Kidney epithelial cell (primary cell): ENCODE data around the gene CEMIP2. TPM values are rescaled to one million over a fixed set of nuclear protein-coding genes. Genes with fewer than 3 reads are reported as not detected.

ENCODE experiments used
- DNase-seq: peaks from one replicate; pipeline ENCODE4 v3.0.0-alpha.2; 2010; ENCODE audit warnings: low read depth
- H3K27me3 ChIP-seq: 2 replicates; pipeline ENCODE4 v1.6.0; 2011; ENCODE audit warnings: low read length; ENCODE audit not compliant: control insufficient read depth, insufficient read depth
- H3K36me3 ChIP-seq: 2 replicates; pipeline ENCODE4 v1.5.1; 2011; ENCODE audit warnings: low read length; ENCODE audit not compliant: control insufficient read depth, insufficient read depth
- H3K4me3 ChIP-seq: 2 replicates; pipeline ENCODE4 v1.5.1; 2011; ENCODE audit warnings: low read depth, mild to moderate bottlenecking, control low read depth, low read length
- total RNA-seq: library from RNA; depleted of rRNA; stranded (reverse); fragments of >200 nt; gene quantifications from 2 replicates; pipeline ENCODE4 v1.2.3, GENCODE V29; 2015
- TF ChIP-seq, protein P1 (sequence below): IDR thresholded peaks from 2 replicates; pipeline ENCODE4 v1.5.1; 2011; ENCODE audit warnings: mild to moderate bottlenecking, moderate library complexity, low read length, control low read depth, inconsistent platforms; ENCODE audit not compliant: insufficient read depth, poor library complexity, severe bottlenecking

The CEMIP2 gene
- total RNA-seq, 1 donor from 2014 or later = 41.8 TPM

DNA sequence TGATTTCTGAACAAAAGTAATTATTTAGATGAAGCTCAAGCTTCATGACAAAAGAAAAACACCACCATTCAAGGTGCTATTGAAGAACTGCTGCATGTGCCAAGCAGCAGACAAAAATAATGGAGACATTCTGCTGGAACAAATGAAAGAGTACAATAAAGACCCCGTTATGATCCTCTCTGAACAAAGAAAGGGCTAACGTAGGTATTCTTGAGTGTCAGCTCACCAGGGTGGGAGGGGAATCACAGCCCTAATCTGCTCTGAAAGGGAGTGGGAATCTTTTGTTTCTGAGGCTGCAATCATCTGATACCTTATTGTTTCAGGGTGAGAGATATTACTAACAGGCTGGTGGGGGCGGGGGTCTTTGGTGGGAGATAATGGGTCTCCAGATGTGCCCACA, 15.4 kb downstream of the CEMIP2 start:
- Histone ChIP-seq H3K4me3 (no peak overlapping the region), H3K36me3 (no peaks in the 10 kb centered on the region), H3K27me3 (no peaks in the 10 kb centered on the region)
- no peak for DNase-seq
- TF ChIP-seq, protein P1, sequence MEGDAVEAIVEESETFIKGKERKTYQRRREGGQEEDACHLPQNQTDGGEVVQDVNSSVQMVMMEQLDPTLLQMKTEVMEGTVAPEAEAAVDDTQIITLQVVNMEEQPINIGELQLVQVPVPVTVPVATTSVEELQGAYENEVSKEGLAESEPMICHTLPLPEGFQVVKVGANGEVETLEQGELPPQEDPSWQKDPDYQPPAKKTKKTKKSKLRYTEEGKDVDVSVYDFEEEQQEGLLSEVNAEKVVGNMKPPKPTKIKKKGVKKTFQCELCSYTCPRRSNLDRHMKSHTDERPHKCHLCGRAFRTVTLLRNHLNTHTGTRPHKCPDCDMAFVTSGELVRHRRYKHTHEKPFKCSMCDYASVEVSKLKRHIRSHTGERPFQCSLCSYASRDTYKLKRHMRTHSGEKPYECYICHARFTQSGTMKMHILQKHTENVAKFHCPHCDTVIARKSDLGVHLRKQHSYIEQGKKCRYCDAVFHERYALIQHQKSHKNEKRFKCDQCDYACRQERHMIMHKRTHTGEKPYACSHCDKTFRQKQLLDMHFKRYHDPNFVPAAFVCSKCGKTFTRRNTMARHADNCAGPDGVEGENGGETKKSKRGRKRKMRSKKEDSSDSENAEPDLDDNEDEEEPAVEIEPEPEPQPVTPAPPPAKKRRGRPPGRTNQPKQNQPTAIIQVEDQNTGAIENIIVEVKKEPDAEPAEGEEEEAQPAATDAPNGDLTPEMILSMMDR = no peak

DNA sequence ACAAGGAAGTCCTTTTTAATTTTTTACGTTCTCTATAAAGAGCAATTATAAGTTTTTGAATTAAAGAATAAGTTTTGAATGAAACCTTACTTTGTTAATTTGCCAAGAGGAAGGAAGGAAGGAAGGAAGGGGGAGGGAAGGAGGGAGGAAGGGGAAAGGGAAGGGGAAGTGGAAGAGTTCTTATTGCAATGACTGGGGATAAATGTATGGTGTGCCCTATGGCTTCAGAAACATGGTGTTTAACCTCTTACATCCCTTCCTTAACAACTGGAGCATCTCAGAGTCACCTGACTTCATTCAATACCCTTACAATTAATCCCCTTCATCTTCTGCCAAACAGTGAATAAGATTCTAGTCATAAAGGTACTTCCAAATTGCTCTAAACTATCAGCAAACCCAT, 16.0 kb downstream of the CEMIP2 start:
- H3K36me3 ChIP-seq = no peaks in the 10 kb centered on the region
- no peak for DNase-seq
- TF ChIP-seq, protein P1 = no peak

DNA sequence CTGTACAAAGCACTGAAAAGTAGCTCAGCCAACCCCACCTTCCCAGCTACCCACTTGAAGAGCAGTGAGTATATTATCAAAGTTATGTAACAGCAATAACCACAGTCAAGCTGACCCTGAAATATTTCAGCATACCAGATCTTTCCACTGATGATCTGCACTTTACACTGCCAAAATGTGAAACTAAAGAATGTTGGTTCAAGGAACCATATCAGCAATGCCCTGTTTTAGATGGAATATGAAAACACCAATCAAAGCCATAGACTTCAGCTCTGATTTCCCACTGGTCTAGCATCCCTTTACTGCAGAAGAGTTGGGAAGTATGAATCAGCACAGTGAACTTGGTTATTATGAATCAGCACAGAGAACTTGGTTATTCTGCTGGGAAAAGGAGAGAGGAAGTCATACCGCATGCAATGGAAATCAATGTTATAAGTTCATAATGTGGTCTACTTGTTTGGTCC, 20.0 kb downstream of the CEMIP2 start:
- Histone ChIP-seq H3K4me3 (no peak overlapping the region), H3K27me3 (no peaks in the 10 kb centered on the region), H3K36me3 (no peaks in the 10 kb centered on the region)
- TF ChIP-seq, protein P1 = no peak
- DNase-seq = no peak

More for the DNA sequence above, 16.0 kb downstream of the CEMIP2 start:
- Histone ChIP-seq H3K4me3 (no peak overlapping the region), H3K27me3 (no peaks in the 10 kb centered on the region)

DNA sequence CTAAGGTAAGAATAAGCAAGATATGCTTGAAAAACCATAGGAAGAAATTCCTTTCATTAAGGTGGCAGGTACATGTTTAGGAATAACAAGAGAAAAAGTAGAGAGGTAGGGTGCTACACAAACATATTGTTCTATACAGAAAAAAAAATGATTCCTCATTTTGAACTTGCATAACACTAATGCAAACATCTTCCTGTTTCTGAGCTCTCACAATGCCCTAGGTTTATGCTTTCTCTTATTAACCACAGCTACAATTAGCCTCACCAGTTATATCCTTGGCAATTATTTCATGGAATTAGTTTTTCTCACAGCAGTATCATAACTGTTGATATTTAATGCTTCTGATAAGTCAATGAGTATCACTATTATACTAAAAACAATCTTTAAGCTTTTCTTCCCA, 20.7 kb downstream of the CEMIP2 start:
- no peaks in the 10 kb centered on the region for H3K36me3 ChIP-seq
- no peaks in the 10 kb centered on the region for H3K27me3 ChIP-seq
- no peak for DNase-seq
- H3K4me3 ChIP-seq = no peak overlapping the region
- TF ChIP-seq, protein P1 = no peak

GRCh38 chr9:71746758-71747125, 21.6 kb downstream of the CEMIP2 start:
- no peaks in the 10 kb centered on the region for H3K36me3 ChIP-seq
- no peak overlapping the region for H3K4me3 ChIP-seq
- DNase-seq = no peak
- no peaks in the 10 kb centered on the region for H3K27me3 ChIP-seq
- TF ChIP-seq, protein P1 = no peak

GRCh38 chr9:71746023-71746757, 22.1 kb downstream of the CEMIP2 start:
- TF ChIP-seq, protein P1 = no peak
- no peaks in the 10 kb centered on the region for H3K36me3 ChIP-seq
- no peaks in the 10 kb centered on the region for H3K27me3 ChIP-seq
- no peak for DNase-seq
- no peak overlapping the region for H3K4me3 ChIP-seq
